ENCODE results near the gene DAND5. TPM values are rescaled to one million over a fixed set of nuclear protein-coding genes. Genes with fewer than 3 reads are reported as not detected.

Gene DAND5
- total and polyA plus RNA-seq, 2 of the 13 experiments (the other 11 are each of a cell fraction or from before 2014, with no cell fraction given): 0.04 TPM; not detected in 1

- FAIRE-seq (no peak), ATAC-seq (no peak), DNase-seq (ENCODE audit: low spot score) (no peak)
- Histone ChIP-seq H3K9ac (ENCODE audit: insufficient read depth, low read depth, low read length) (no peak overlapping the region), H2AFZ (ENCODE audit: low read length) (no peak overlapping the region), H3K36me3 (replicated peaks in 1 of 2; ENCODE audit: control insufficient read depth in 1 of 2, insufficient read depth in 2 of 2, low read length in 2 of 2) (peaks cover 3 to 6% of the 10 kb centered on the region in 2 experiments; a peak in 3 of 5 replicates), H3K79me2 (ENCODE audit: insufficient read depth, low read length) (peaks cover 35% of the 10 kb centered on the region), H3K27me3 (ENCODE audit: control insufficient read depth in 1 of 2, insufficient read depth in 2 of 2, low read length in 2 of 2) (peaks cover 0 to 5% of the 10 kb centered on the region in 2 experiments; a peak in 1 of 5 replicates), H4K20me1 (ENCODE audit: insufficient read depth, low read length) (peaks cover 11% of the 10 kb centered on the region; the same call in 1 of the 2 replicates), H3K4me3 (replicated peaks in 1 of 3; ENCODE audit: insufficient read depth in 1 of 3, low read depth in 2 of 3, low read length in 3 of 3) (no peak overlapping the region), H3K27ac (ENCODE audit: extremely low read length, insufficient read depth, low read length) (no peak overlapping the region), H3K9me3 (ENCODE audit: low read length) (no peaks in the 10 kb centered on the region), H3K4me2 (ENCODE audit: low read depth, low read length) (no peak overlapping the region), H3K4me1 (ENCODE audit: insufficient read depth, low read length) (peaks cover 47% of the 10 kb centered on the region)
- intact Hi-C loops (cut with micrococcal nuclease; ENCODE audit: unreplicated experiment): no loop called here
- ChIA-PET CTCF (ENCODE audit: low intra/inter-chr PET ratio, low total read pairs) (no interaction called here), POLR2A (no interaction called here)
- no peak for TF ChIP-seq ZNF800 (CRISPR knock-in tag; IDR thresholded peaks at IDR 0.05)
- in situ Hi-C loops (cut with HindIII; ENCODE audit: extremely low pct_ligation_motif_present, low pct_unique_long_range_greater_than_20kb): no loop called here
- no TSS peak for BruUV-seq (replicated peaks)
- 90% methylated on average over 10 of the region's 10 CpGs for WGBS (ENCODE audit: low lambda C conversion rate)
Observed at GRCh38 chr19:12935071-12935470, 34.3 kb upstream of the DAND5 start.

GRCh38 chr19:12936582-12936981, 32.8 kb upstream of the DAND5 start:
- in situ Hi-C loops (cut with HindIII; ENCODE audit: extremely low pct_ligation_motif_present, low pct_unique_long_range_greater_than_20kb): no loop called here
- H3K27me3 ChIP-seq (ENCODE audit: control insufficient read depth in 1 of 2, insufficient read depth in 2 of 2, low read length in 2 of 2): peaks cover 0 to 5% of the 10 kb centered on the region in 2 experiments; a peak in 1 of 5 replicates
- peaks cover 49% of the 10 kb centered on the region for H3K4me1 ChIP-seq (ENCODE audit: insufficient read depth, low read length)
- DNase-seq (ENCODE audit: low spot score) (no peak), FAIRE-seq (no peak), ATAC-seq (no peak)
- H3K79me2 ChIP-seq (ENCODE audit: insufficient read depth, low read length): peaks cover 45% of the 10 kb centered on the region
- H3K27ac ChIP-seq (ENCODE audit: extremely low read length, insufficient read depth, low read length): no peak overlapping the region
- H3K9me3 ChIP-seq (ENCODE audit: low read length): no peaks in the 10 kb centered on the region
- no peak overlapping the region for H2AFZ ChIP-seq (ENCODE audit: low read length)
- no TSS peak for BruUV-seq (replicated peaks)
- ChIA-PET CTCF (ENCODE audit: low intra/inter-chr PET ratio, low total read pairs) (no interaction called here), POLR2A (interaction anchor here (0.5 to 1.5 kb wide), 2 partner anchors 10 to 212 kb away, joined by 4 to 16 read pairs; no protein-coding TSS in a partner anchor)
- peaks cover 16% of the 10 kb centered on the region for H4K20me1 ChIP-seq (ENCODE audit: insufficient read depth, low read length)
- no peak overlapping the region for H3K4me2 ChIP-seq (ENCODE audit: low read depth, low read length)
- WGBS (ENCODE audit: low lambda C conversion rate): 83% methylated on average over 7 of the region's 7 CpGs
- H3K36me3 ChIP-seq (replicated peaks in 1 of 2; ENCODE audit: control insufficient read depth in 1 of 2, insufficient read depth in 2 of 2, low read length in 2 of 2): peaks cover 8 to 18% of the 10 kb centered on the region in 2 experiments; a peak in 4 of 5 replicates
- no peak overlapping the region for H3K9ac ChIP-seq (ENCODE audit: insufficient read depth, low read depth, low read length)
- H3K4me3 ChIP-seq (replicated peaks in 1 of 3; ENCODE audit: insufficient read depth in 1 of 3, low read depth in 2 of 3, low read length in 3 of 3): no peak overlapping the region
- intact Hi-C loops (cut with micrococcal nuclease; ENCODE audit: unreplicated experiment): no loop called here
- TF ChIP-seq ZNF530 (CRISPR knock-in tag; IDR thresholded peaks at IDR 0.05; ENCODE audit: low read depth) (no peak), HMG20A (CRISPR knock-in tag; IDR thresholded peaks at IDR 0.05; ENCODE audit: borderline replicate concordance) (no peak), TFE3 (CRISPR knock-in tag; IDR thresholded peaks at IDR 0.05) (no peak), GLI4 (CRISPR knock-in tag; IDR thresholded peaks at IDR 0.05; ENCODE audit: borderline replicate concordance) (no peak), JDP2 (CRISPR knock-in tag; IDR thresholded peaks at IDR 0.05; ENCODE audit: borderline replicate concordance) (no peak), RXRB (CRISPR knock-in tag; IDR thresholded peaks at IDR 0.05; ENCODE audit: borderline replicate concordance) (no peak), SNRNP70 (IDR thresholded peaks at IDR 0.05; ENCODE audit: low read depth, low read length) (no peak), PAWR (CRISPR knock-in tag; IDR thresholded peaks at IDR 0.05; ENCODE audit: borderline replicate concordance) (no peak), TFDP1 (CRISPR knock-in tag; IDR thresholded peaks at IDR 0.05; ENCODE audit: borderline replicate concordance) (no peak), RFXAP (CRISPR knock-in tag; IDR thresholded peaks at IDR 0.05; ENCODE audit: borderline replicate concordance) (no peak), TOPORS (CRISPR knock-in tag; IDR thresholded peaks at IDR 0.05) (no peak), HES4 (CRISPR knock-in tag; IDR thresholded peaks at IDR 0.05; ENCODE audit: borderline replicate concordance) (no peak), ZNF264 (CRISPR knock-in tag; IDR thresholded peaks at IDR 0.05) (no peak), DPF2 (CRISPR knock-in tag; IDR thresholded peaks at IDR 0.05; ENCODE audit: borderline replicate concordance, low read depth) (no peak)

Data from HepG2 (cell line).